ENCODE data around the gene GPSM3.
"Not testable (repeated sequence)": the region's sequence is repeated elsewhere in the genome, so short reads cannot be mapped to it uniquely, and the experiment has no call there.

GPSM3 gene

DNA sequence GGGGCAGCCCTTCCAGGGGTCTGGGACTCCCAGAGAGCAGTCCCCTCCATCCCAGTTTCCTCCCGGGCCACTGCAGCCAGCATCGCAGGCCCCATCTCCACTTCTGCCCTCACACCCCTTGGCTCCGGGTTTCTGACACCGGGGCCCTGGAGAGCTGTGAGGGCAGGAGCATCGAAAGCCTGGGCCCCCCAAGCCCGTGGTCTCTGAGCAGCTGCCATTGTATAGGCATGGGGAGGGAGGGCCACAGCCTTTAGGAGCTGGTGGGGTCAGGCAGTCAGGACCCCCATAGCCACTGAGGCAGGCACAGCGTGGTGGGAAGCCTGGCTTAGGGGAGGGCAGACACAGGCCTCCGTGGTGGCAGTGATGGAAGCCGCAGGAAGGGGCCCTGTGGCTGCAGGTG lies 9.7 kb upstream of the GPSM3 start:
- DNase-seq (ENCODE audit: low spot score), result no peak

DNA sequence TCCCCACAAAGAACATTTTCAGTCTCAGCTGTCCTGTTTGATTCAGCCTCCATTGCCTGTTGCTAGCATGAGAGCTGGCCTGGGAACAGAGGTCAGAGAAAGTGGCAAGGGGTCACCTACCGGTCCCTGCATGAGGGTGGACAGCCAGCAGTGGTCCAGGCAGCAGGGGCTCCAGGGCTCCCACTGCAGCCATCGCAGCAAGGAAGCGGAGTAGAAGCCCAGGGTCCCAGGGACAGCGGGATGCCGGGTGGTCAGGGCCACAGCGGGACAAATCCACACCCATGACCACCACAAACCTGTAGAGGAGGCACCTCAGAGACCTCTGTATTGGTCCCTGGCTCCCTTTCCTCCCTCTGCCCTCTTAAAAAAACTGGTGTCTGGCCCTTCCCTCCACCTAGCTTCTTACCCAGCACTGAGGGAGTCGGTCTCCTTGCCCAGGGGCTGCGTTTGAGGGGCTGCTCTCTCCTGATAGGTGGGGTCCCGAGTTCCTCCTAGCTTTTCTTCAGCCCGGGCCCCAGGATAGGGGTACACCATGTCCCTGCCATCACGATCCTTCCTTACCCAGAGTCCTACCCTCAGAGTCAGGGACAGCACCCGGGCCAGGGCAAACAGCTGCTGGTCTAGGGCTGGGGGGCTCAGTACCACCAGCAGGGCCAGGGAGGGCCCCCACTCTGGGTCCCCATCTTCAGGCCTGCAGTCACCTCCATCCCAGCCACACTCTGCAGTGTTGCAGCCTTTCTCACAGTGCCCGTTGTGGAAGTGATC lies 8.4 kb upstream of the GPSM3 start:
- DNase-seq (ENCODE audit: low spot score), result no peak

DNA sequence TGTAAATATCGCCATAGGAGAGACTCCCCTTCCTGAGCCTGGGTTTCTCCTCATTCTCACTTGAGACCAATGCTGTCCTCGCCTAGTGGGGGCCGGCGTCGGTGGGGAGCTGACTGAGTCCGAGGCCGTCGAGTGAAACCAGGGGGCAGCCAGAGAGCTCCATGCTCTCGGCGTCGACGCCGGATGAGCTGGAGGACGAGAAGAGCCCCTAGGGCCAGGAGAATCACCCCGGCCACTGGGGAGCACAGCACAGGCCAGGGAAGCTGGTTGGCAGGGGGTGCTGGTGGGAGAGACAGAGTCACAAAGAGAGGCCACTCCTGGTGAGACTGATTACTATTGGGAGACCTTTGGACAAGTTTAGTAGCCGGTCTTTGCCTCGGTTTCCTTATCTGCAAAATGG lies 6.4 kb upstream of the GPSM3 start:
- DNase-seq (ENCODE audit: low spot score), result no peak

DNA sequence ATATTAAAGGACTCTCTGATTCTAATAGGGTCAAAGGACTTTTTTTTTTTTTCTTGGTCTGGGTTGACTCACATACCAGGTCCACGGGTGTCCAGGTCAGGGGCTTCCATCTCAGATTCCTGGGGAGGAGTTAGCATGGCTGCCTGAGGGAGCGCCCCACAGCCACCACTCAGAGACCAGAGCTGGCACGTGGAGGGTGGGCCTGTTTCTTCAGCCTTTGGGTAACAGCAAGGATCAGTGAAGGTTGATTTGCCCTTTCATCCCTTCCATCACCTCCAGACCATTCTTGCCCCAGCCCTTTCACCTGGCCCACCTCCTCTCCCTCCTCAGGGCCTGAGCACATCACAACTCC lies 5.9 kb upstream of the GPSM3 start:
- DNase-seq (ENCODE audit: low spot score), result no peak

DNA sequence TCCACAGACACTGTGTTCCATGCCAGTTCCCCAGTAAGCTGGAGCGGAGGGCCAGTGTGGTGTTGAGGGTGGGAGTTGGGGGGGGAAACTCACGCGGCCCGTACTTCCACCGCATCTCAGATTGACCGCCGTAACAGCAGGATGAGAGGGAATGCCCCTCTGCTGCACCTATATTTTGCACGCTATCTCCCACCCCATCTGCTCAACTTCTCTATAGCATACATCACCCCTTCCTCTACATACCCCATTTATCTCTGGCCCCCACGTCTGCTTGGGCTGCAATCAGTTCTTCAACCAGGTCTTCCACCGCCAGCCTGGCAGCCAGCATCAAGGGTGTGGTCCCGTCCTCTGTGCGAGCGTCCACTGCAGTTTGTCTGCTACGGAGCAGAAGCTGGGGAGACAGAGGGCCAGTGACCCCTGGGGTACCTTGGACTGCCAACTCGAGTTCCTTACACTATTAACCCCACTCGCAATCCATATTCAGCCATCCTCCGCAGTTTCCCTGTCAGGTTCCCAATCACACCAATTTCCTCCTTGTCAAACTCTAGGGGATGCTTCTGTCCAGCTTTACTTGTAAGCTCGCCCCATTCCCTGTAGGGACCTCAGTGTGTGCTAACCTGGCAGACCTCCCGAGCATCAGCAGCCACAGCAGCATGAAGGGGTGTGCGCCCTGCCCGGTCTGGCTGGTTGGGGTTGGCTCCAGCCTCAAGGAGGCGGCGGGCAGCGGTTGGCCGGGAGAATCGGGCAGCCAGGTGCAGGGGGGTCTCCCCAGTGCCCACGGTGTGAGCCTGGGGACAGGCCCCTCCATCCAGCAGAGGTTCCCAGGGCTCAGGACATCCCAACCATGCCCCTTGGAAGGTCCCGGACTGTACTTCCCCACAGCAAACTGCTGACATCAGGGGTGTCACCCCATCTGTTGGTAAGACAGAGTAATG lies 4.5 kb upstream of the GPSM3 start:
- DNase-seq (ENCODE audit: low spot score), result no peak

DNA sequence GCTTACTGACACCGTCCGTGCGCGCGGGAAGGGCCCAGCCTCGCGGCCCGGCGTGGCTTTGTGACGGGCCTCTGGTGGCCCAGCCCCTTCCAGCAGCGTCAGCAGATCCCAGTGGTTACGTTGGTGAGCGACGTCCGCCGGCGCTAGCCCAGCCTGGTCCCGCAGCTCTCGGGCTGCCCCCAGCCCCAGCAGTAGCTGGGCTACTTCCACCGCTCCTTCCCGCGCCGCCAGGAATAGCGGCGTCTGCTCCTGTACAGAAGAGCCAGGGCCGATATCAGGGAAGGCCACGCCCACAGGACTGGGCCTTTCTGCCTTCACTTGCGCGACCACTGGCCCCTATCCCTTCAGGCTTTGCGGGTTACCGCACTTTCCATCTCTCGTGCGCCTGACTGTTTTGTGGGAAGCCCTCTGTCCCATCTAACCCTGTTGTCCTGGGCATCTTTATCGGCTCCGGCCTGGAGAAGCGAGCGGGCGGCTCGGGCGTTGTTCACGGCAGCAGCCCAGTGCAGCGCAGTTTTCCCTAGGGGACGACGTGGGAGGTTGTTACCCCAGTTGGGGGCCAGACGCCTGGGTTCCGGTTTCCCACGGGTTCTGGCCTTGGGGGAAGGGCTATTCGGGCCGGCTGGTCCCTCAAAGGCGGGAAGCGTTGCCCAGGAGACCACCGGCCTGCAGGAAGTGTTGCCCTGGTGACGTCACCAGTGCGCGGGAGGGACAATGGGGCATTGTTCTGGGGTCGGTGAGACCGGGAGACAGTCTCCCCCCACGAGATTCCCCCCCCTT lies 3.6 kb upstream of the GPSM3 start:
- peak; percentile 92 for DNase-seq (ENCODE audit: low spot score)

DNA sequence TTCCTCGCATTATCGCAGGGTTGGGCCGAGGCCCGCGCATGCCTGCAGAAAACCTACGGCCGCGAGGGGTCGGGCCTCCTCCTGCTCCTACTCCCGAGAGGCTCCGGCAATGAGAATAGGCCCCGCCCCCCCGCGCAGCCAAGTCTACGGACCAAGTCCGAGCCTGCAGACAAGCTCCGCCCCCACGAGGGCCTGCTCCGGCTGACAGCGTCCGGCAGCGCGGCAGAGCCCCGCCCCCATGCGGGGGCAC lies 3.1 kb upstream of the GPSM3 start:
- peak; percentile 100 for DNase-seq (ENCODE audit: low spot score)

DNA sequence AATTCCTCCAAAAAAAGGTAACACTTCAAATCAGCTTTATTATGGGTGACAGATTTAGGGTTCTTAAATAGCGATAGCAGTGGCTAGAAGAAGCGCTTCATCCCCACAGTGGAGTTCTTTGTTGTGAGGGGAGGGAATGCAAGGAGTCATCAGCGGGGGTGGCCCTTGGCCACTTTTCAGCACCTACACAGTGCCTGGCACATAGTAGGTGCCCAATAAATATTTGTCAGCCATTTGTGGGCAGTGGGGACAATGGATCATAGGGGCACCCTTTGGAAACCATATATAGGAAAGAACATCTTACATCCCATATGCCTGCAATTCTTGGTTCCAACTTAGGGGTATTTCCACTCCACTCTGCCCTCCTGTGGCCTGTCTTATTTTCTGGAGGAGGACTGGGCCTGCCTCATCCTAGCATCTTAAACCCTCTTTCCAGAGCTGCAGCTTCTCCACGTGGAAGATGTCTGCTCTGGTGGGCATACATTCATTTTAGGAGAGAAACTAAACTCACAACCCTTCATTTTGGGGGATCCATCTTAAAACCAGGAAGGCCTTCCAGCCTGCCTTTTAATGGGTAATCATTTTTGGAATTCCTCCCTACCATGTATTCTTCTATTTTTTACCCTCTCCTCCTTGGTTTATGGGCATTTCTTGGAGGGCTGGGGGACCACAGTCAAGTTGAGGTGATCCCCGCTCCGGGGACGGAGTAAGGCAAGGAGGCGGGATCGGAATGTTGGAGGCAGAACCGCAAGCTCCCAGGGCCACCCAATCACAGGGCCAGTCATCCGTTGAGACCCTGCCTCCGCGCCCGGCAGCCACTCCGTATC lies 2.6 kb upstream of the GPSM3 start:
- DNase-seq (ENCODE audit: low spot score), result no peak

DNA sequence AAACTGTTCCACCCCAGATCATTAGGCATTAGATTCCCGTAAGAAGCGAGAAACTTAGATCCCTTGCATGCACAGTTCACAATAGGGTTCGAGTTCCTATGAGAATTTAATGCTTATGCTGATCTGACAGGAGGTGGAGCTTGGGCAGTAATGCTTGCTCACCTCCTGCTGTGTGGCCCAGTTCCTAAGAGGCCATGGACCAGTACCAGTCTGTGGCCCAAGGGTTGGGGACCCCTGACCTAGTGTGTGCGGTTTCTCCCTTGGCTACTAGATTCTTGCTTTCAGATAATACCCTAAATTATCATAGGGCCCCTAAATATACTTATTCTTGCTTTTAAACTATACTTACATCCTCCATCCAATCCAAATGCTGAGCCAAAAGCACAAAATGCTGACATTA lies 1.9 kb upstream of the GPSM3 start:
- DNase-seq (ENCODE audit: low spot score), result no peak

DNA sequence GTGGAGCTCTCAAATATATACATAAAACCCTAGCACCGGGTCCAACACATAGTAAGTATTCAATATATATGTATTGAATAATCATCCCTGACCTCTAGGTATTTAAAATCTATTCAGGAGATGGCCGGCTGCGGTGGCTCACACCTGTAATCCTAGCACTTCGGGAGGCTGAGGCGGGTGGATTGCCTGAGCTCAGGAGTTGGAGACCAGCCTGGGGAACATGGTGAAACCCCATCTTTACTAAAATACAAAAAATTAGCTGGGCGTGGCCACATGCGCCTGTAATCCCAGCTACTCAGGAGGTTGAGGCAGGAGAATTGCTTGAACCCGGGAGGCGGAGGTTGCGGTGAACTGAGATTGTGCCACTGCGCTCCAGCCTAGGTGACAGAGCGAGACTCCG lies 653 bp upstream of the GPSM3 start:
- DNase-seq (ENCODE audit: low spot score), result not testable (repeated sequence)

DNA sequence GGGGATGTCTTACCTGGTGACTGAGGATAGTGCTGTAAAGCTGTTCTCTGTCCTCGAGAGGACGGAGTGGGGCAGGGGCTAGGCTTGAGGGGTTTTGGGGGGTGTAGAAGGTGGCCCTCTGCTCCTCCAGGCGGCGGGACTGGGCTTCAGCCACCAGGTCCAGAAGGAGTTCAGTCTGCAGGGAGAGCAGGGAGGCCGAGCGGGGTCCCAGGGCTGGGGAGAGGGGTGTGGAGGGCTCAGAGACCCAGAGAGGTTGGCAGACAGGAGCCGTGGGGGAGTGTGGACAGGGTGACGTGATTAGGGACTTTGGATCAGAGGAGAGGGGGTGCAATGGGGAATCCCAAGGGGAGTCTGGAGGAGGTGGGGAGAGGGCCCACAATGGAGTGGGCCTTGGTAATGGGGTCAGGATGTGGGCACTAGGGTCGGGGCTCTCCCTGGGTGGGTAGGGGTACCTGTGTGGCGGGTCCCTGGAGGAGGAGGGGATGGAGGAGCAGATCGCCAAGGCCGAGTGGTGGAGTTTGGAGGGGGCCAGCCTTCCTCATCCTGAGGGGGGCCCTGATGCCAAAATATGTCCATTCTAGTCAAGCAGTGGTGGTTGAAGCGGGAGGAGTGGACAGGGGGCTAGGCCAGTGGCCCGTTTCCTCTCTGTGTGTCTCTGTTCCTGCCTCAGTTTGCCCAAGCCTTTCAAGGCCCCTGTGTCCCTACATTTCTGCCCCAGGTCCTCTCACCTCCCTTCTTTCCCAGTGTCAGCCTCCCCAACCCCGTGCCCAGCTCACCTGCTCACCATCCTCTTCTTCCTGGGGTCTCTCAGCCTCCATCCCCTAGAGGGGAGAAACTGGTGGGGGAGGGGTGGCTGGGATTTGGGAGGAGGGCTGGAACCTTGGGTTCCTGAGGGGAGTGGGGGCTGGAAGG lies 491 bp downstream of the GPSM3 start:
- DNase-seq (ENCODE audit: low spot score), result no peak

DNA sequence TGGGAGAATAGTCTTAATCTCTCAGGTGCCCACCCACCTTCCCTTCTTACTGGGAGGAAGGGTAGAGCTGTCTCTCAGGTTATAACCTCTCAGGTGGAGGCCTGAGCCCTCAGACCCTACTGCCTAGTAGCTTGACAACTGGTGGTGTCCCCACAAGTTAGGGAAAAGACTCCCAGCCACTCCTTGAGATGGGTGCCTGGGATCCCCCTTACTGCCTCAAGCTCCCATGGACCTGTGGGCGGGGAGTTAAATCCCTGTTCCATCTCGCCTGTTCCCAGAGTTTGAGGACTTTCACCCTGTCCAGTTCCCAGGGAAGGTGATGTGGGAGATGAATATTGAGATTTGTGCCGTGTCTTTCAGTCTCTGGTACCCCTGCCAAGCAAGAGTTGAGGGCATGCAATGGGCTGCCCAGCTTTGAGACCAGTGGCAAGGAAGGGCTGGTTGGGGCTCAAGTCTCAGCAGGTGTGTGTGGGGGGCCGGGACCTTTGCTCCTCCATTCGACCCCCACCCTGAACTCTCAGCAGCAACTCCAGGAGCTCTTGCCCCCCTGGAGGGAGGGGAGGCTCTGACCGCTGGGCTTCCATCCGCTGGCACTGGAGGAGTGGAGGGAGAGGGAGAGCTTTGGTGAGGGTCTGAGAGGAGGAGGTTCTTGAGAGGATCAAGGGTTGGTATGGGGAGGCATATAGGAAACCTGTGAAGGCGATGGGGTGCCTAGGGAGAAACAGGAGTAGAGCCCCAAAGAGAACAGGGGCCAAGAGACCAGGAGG lies 1.3 kb downstream of the GPSM3 start:
- DNase-seq (ENCODE audit: low spot score), result no peak

DNA sequence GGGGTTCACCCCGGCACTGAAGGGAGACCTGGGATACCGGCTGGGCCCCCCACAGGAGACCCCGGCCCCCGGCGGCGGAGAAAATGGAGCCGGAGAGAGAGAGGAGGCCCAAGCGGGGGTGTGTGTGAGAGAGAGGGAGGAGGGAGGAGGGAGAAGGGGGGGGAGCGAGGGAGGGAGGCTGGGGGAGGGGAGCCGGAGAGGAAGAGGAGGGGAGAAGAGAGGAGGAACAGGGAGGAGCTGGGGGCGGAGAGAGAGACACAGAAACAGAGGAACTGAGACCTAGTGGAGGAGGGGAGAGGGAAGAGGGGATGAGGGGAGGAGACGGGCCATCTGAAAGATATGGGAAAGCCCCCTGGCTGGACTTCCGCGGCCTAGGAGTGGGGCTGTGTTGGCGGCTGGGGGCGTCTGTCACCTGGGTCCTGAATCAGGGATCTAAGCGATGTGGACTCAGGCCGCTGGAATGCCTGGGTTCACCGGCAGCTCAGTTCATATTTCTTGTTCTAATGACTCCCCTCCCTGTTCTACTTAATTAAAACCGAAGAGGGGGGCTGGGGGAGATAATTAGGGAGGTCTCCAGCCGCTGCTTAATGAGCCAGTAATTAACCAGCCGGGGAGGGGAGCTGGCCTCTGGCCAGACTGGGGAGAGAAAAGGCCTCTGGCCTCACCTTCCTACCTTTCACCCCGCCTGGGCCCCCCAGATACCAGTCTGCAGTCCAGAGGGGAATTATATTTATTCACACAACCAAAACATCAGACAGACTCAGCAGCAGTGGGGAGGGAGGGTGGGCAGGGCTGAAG lies 2.2 kb downstream of the GPSM3 start, which contains the start of gene PBX2:
Gene PBX2, minus strand, starts transcription at position 149 of the 798 bp plus-strand sequence. CDS start 287 bp downstream, outside the sequence.
- peak; percentile 96 for DNase-seq (ENCODE audit: low spot score)

DNA sequence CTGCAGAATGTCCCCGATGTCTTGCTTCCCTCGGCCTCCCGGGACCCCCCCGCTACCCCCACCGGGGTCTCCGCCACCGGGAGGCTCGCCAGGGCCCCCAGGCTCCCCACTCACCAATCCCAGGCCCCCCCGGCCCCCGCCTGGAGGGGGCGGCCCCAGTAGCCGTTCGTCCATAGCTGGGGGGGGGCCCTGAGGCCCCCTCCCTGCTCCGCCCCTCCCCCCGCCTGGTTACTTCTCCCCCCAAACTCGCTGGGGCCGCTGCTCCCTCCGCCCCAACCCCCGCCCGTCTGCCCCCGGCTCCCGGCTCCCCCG lies 2.7 kb downstream of the GPSM3 start:
- no peak for DNase-seq (ENCODE audit: low spot score)

DNA sequence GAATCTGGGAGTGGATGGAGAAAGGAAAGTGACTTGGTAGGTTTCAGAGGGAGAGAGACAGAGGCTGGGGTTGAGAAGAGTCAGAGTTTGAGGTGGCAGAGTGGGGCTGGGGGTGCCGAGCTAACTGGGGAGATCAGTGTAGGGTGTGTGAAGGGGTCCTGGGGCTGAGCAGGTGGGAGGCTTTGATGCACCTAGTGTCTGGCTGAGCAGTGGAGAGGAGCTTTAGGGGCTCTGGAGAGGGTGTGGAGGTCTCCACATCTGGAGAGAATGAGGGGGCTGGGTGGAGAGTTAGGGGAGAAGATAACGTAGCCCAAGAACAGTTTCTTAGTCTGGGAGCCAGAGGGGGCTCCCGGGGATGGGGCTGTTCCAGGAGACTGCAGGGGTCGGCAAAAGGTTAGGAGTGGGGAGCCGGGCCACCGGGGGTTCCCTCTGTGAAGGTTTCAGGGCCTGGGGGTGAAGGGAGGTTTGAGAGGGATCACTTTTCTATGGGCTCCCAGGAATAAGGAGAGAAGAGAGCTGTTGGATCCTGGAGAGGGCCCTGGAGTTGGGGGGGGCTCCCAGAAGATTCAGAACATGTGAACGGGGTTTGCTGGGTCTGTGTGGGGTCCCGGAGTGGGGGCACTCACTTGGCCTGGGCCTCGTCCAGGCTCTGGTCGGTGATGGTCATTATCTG lies 3.2 kb downstream of the GPSM3 start:
- no peak for DNase-seq (ENCODE audit: low spot score)

DNA sequence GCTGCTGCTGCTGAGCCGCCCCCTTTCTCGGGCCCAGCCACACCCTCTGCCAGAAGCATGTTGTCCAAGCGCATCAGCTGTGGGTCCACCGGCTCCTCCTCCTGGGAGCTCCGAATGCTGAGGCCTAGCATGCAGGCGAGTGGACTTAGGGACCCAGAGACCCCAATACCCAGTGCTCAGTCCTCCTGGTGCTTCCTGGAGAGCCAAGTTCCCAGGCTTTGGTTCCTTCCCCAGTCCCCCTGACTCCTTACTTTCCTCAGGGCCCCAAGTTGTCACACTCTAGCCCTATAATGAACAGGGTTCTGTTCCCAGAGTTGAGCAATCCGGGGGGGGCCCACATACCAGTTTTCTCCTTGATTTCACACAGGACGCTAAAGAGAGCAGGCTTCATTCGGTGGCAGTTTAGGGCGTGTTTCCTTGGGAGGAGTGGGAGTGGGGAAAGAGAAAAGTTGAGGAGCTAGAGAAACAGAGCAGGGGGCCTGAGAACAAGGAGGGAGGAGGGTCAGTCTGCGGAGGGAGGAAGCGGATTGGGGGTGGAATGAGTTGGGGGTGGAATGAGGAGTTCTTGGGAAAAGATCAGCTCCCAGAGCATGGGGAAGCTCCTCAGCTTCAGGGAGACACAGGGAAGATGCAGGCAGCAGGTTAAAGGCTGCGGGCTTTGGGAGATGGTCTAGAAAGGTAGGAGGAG lies 3.9 kb downstream of the GPSM3 start:
- DNase-seq (ENCODE audit: low spot score), result no peak

DNA sequence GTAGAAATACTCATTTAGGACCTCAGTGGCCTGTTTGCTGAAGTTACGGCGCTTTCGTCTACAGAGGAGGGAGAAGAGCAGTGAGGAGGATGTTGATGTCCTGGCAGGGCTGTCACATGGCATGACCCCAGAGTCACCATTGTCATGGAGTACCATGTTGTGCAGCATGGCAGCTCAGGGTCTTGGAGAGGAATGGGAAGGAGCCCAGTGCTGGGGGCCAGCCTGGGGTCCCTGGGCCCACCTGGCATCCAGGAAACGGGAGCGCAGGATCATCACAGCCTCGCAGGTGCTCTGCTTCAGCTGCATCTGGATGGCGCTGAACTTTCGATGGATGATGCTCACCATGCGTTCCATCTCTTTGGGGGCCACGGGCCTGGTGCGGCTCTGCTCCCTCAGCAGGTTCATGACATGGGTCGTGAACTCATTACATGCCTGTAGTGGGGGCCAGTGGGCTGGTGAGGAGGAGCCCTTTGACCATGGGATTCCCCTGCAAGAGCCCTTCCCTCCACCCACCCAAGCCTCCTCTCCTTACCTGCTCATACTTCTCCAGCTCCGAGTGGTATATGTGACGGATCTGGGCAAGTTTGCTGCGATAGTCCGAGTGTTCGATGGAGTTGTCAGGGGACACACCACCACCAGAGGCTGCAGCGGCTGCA lies 4.6 kb downstream of the GPSM3 start:
- not testable (repeated sequence) for DNase-seq (ENCODE audit: low spot score)

Measured in left forelimb (tissue), 1 donor.